ENCODE results near the gene PHF3.

DNA sequence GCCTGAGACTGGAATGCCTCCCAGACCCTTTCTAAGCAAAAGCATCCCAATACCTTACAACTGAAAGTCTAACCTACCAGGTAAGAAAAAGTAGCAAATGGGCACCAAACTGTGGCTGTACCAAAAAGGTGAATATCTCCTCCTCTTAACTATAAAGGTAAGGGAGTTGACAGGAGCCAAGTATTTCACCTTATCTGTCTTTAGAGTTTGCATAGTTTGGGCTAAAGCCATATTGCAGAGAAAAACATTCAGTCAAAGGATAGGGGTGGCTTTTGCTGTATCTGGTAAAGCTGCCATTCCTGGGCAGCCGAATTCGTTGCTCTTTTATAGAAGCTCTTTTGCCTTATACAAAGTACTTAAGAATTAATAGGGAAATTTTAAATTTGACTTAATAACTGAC lies 38.1 kb downstream of the PHF3 start:
- TF ChIP-seq, protein P1, sequence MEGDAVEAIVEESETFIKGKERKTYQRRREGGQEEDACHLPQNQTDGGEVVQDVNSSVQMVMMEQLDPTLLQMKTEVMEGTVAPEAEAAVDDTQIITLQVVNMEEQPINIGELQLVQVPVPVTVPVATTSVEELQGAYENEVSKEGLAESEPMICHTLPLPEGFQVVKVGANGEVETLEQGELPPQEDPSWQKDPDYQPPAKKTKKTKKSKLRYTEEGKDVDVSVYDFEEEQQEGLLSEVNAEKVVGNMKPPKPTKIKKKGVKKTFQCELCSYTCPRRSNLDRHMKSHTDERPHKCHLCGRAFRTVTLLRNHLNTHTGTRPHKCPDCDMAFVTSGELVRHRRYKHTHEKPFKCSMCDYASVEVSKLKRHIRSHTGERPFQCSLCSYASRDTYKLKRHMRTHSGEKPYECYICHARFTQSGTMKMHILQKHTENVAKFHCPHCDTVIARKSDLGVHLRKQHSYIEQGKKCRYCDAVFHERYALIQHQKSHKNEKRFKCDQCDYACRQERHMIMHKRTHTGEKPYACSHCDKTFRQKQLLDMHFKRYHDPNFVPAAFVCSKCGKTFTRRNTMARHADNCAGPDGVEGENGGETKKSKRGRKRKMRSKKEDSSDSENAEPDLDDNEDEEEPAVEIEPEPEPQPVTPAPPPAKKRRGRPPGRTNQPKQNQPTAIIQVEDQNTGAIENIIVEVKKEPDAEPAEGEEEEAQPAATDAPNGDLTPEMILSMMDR (IDR thresholded peaks at IDR 0.05; ENCODE audit: low read depth, low read length): no peak
- no peak for TF ChIP-seq POLR2A (IDR thresholded peaks at IDR 0.05; ENCODE audit: extremely low read depth, insufficient read length)
- no peak for TF ChIP-seq MYC (IDR thresholded peaks at IDR 0.05; ENCODE audit: low read depth, low read length)
- TF ChIP-seq, protein P2, sequence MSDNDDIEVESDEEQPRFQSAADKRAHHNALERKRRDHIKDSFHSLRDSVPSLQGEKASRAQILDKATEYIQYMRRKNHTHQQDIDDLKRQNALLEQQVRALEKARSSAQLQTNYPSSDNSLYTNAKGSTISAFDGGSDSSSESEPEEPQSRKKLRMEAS (IDR thresholded peaks at IDR 0.05; ENCODE audit: low read depth, low read length): no peak
